Activated gamma-delta T cell treated with anti-CD3 and anti-CD28 coated beads, Interleukin-2, amount 50 U/mL, for 16 hours (primary cell): ENCODE data around the gene ASMT.
"Not testable (repeated sequence)": the region's sequence is repeated elsewhere in the genome, so short reads cannot be mapped to it uniquely, and the experiment has no call there.

ENCODE experiments used
- DNase-seq: peaks from one replicate; pipeline ENCODE4 v3.0.0-alpha.2; 2020; ENCODE audit warnings: low read depth

Gene ASMT

DNA sequence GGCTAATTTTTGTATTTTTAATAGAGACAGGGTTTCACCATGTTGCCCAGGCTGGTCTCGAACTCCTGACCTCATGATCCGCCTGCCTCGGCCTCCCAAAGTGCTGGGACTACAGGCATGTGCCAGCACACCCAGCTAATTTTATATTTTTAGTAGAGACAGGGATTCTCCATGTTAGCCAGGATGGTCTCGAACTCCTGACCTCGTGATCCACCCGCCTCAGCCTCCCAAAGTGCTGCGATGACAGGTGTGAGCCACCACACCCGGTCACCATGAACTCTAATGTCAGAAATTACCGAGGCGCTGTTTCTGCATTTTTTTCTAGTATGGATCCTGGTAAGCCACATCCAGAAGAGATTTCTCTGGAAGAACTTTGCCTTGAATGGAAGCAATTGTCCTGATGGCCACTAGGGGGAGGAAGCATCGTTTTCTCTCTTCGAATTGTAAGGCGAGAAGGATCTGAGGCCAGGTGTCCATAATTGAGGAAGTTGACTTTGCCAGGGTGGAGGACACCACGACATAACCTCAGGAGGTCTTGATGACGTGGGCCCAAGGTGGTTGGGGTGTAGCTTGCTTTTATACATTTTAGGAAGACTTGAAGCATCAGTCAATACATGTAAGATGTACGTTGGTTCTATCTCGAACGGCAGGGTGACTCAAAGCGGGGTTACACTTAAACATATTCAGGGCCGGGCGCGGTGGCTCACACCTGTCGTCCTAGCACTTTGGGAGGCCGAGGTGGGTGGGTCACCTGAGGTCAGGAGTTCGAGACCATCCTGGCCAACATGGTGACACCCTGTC is 37.4 kb downstream of the ASMT start:
- DNase-seq = not testable (repeated sequence)

DNA sequence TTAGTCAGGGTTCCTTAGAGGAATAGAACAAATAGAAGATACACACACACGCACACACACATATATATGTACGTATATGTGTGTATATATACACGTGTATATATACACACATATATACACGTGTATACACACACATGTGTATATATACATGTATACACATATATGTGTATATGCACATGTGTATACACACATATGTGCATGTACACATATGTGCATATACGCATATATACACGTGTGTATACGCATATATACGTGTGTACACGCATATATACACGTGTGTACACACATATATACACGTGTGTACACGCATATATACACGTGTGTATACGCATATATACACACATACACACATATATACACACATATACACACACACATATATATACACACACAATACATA is 41.5 kb downstream of the ASMT start:
- DNase-seq = no peak

DNA sequence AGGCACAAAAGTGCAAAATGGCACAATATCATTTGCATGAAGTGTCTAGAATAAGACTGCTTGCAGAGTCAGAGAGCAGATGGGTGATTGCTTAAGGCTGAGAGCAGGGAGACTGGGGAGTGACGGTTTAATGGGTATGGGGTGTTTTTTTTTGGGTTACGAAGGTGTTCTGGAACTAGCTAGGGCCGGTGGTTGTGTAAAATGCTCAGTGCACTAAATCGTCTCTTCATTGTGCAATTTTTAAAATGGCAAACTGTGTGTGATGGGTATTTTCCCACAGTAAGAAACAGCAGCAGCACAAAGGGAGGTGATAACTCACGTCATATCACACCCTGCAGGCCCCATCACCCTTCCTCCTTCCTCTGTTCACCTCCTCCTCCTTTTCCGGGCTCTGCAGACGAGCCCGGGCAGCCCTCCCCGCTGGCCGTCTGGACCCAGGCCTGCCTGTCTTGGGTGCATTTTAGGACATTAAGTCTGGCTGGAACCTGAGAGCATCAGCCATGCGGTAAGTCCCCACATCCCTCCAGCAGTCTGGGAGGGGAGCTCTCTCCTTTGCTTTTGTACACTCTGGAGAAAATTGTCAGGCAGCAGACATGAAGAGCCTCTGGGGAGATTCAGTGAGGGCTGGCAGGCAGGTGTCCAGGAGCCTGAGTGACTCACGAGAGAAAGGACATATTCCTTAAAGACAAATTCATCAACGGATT is 42.7 kb downstream of the ASMT start:
- peak; percentile 37 for DNase-seq

DNA sequence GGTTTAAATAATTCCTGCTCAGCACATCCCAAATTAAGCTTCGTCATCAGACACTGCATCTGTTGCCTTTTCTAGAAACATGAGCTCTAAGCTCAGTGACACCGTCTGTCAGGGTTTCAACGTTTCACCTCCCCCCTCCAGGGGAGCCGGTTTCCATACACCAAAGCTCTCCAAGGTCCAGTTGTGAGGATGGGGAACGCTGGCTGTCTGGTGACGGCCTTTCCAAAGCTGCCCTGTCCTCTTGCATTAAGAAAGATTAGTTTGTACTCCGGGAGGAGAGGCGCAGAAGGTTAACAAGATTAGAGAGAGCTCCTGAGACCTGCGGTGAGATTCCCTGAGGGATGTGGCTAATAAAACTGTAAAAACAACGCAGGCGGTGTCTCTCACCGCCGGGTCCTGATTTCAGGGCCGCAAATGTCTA is 43.2 kb downstream of the ASMT start:
- no peak for DNase-seq

DNA sequence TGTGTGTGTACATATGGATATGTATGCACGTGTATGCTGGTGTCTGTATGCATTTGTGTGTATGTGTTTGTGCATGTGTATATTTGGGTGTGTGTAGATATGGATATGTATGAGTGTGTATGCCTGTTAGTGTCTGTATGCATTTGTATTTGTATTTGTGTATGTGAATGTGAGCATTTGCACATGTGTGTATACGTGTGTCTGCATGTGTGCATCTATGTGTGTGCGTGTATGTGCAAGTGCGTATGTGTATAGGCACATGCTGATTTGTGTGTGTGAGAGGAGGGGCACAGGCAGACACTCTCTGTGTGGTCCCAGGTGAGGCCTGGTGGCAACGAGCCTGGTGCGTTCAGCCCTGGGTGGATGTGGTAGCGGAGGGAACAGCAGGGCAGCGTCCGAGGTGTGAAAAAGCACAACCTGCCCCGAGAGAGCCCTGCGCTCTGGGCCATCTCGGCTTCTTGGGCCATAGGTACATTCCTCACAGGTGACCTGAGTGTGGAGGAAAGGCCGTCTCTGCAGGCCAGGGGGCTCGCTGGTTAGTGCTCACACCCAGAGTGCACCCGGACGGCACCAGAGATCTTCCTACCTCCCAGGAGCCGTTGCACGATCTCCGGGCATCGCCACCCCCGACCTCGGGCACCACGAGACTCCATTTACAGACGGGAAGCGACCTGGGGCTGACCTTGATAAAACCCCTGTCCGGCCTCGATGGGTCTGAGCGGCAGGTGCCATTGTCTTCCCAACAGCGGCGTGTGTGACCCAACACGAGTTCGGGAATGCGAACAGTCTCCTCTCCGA is 45.0 kb downstream of the ASMT start:
- DNase-seq = no peak

DNA sequence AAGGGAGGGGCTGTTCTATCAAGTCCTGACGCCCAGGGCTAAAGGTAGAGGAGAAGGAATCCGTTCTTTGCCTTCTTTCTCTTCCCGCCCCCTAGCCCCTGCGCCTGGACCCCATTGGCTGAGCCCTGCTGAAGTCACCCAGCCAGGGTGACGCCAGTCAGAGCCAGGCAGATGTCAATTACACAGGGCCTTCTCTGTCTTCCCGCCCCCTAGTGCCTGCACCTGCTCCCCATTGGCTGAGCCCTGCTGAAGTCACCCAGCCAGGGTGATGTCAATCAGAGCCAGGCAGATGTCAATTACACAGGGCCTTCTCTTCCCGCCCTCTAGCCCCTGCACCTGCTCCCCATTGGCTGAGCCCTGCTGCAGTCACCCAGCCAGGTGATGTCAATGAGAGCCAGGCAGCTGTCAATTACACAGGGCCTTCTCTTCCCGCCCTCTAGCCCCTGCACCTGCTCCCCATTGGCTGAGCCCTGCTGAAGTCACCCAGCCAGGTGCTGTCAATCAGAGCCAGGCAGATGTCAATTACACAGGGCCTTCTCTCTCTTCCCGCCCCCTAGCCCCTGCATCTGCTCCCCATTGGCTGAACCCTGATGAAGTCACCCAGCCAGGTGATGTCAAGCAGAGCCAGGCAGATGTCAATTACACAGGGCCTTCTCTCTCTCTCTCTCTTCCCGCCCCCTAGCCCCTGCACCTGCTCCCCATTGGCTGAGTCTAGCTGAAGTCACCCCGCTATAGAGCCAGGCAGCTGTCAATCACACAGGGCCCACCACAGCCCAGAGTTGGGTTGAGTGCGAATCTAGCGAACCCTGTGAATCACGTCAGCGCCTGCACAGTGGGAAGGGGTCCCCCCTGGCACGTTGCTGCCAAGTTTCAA is 46.4 kb downstream of the ASMT start:
- peak; percentile 57 for DNase-seq

DNA sequence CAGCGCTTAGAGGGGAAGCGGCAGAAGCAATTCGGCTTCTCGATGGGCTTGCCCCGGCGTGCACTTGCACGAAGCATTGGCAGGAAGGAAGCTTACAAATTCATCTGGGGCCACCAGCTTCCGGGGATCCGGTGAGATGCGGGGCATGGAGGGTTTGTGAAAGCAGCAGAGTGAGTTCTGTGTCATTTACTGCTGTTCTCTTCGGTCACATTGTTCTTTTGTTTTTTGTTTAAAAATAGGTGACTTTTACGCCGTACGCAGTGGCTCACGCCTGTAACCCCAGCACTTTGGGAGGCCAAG is 47.0 kb downstream of the ASMT start:
- no peak for DNase-seq

DNA sequence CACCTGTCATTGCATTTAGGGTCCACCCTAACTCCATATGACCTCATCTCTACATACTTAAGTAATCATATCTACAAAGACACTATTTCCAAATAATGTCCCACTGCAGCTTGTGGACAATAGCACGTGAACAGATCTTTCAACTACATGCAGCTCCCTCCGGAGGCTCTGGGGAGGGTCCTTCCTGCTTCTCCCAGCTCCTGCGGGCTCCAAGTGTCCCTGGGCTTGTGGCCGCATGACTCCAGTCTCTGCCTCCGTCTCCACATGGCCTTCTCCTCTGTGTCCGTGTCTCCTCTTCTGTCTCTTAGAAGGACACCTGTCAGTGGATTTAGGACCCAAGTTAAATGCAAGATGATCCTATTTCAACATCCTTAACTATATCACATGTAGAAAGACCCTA is 52.7 kb downstream of the ASMT start:
- no peak for DNase-seq

DNA sequence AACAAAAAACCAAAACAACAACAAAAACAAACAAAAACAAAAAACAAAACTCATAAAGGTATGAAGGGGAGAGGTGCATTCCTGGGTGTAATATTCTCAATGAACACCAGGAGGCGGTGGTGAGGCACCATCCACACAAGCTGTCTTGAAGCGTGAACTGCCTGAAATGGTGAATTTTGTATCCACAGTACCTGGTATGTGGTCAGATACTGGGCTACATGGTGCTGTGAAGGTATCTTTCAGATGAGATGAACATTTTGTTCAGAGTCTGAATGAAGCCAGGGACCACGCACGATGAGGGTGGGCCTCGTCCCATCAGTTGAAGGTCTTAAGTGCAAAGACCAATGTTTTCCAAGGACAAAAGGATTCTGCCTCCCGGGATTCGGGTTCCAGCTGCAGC is 58.5 kb downstream of the ASMT start:
- DNase-seq = no peak

DNA sequence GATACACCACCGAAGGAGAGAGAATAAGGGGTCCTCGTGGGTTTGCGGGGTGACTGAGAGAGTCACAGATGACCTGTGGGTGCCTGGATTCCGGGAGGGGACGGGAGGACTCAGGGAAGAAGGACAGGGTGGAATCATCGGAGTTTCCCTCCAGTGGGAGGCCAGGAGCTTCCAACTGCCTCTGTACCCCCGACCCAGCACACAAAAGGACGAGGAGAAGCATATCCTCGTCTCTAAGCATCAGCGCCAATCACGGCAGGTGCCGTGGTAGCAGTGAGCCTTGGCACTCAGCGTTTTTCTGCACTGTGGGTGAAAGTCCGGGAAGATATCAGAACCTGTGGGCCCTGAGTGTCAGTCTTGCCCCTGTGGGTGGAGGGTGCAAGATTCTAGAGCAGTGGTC is 62.0 kb downstream of the ASMT start:
- no peak for DNase-seq

DNA sequence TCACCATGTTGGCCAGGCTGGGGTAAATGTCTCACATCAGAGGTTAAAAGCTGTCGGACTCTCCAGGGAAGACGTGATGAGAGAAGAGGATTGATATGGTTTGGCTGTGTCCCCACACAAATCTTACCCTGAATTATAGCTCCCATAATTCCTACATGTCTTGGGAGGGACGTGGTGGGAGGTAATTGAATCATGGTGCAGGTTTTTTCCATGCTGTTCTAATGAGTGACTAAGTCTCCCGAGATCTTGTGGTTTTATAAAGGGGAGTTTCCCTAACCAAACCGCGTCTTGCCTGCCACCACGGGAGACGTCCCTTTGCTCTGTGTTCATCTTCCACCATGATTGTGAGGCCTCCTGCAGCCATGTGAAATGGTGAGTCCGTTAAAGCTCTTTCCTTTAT is 64.4 kb downstream of the ASMT start:
- no peak for DNase-seq

DNA sequence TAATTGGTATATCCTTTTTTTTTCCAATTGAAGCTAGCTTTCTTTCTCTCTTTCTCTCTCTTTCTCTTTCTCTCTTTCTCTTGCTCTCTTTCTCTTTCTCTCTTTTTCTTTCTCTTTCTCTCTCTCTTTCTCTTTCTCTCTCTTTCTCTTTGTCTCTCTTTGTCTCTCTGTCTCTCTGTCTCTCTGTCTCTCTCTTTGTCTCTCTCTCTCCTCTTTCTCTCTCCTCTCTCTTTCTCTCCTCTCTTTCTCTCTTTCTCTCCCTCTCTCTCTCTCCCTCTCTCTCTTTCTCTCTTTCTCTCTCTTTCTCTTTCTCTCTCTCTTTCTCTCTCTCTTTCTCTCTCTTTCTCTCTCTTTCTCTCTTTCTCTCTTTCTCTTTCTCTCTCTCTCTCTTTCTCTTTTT is 66.6 kb downstream of the ASMT start:
- no peak for DNase-seq

DNA sequence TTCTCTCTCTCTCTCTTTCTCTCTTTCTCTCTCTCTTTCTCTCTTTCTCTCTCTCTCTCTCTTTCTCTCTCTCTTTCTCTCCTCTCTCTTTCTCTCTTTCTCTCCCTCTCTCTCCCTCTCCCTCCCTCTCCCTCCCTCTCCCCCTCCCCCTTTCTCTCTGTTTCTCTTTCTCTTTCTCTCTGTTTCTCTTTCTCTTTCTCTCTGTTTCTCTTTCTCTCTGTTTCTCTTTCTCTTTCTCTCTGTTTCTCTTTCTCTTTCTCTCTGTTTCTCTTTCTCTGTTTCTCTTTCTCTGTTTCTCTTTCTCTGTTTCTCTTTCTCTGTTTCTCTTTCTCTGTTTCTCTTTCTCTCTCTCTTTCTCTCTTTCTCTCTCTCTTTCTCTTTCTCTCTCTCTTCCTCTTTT is 67.0 kb downstream of the ASMT start:
- DNase-seq = not testable (repeated sequence)

DNA sequence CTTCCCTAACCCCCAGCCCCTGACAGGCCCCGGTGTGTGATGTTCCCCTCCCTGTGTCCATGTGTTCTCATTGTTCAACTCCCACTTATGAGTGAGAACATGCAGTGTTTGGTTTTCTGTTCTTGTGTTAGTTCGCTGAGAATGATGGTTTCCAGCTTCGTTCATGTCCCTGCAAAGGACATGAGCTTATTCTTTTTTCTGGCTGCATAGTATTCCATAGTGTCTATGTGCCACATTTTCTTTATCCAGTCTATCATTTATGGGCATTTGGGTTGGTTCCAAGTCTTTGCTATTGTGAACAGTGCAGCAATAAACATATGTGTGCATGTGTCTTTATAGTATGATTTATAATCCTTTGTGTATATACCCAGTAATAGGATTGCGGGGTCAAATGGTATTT is 67.6 kb downstream of the ASMT start:
- DNase-seq = not testable (repeated sequence)

DNA sequence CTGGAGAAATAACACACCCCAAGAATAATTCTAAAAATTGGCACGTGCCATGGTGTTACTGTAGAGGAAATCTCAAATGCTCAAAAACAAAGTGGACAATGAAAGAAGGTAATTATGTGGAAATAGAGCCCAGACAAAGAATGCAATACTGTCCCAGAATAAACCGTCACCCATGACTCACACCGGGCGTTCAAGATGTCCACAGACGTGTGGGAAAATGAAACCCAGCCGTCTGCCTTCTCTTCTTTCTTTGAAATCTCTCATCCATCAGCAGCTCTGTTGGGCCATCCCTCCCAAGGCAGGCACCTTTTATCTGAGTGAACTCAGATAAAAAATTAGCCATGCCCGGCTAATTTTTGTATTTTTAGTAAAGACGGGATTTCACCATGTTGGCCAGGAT is 70.0 kb downstream of the ASMT start:
- not testable (repeated sequence) for DNase-seq

DNA sequence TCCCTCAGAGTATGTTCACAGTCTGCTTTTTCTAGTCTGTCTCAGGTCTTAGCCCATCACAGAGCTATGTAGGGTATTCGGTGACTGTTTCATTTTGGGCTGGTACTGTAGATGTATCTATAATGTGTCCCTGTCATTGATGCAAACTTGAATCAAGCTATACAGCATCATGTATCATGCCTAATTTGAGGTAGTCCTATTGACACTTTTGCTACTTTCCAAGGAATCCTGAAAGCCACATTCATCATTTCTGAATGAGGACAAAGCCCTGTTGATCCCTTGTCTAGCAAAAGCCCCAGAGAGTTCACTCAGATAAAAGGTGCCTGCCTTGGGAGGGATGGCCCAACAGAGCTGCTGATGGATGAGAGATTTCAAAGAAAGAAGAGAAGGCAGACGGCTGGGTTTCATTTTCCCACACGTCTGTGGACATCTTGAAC is 70.6 kb downstream of the ASMT start:
- DNase-seq = not testable (repeated sequence)

DNA sequence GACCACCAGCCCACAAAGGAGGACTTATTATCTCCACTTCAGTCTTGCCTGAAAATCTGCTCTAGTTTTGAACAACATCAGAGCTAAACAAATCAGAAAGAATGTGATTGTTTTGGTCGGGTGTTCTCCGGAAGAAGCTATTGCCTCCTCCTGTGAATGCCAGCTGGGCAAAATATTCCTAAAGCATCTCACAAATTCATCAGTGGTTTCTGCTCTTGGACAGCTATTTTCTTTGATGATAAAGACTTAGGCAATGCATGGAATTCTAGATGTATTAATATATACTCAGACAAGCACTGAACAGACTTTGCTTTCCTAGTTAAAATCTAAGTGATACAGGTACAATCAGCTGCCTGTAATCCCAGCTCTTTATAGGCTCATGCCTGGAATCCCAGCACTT is 71.8 kb downstream of the ASMT start:
- no peak for DNase-seq
